ENCODE data around the gene STYXL1.
"Not testable (repeated sequence)": the region's sequence is repeated elsewhere in the genome, so short reads cannot be mapped to it uniquely, and the experiment has no call there.

The STYXL1 gene

GRCh38 chr7:76023002-76023401, 24.8 kb downstream of the STYXL1 start:
- no peak for DNase-seq

- DNase-seq: no peak
Measured at GRCh38 chr7:76022026-76022780, 25.6 kb downstream of the STYXL1 start.

- DNase-seq: no peak
Measured at GRCh38 chr7:76020031-76020714, 27.6 kb downstream of the STYXL1 start.

- not testable (repeated sequence) for DNase-seq
Measured at GRCh38 chr7:76018520-76018919, 29.3 kb downstream of the STYXL1 start.

- peak; percentile 23 for DNase-seq
Measured at GRCh38 chr7:76016191-76016947, 31.4 kb downstream of the STYXL1 start.

GRCh38 chr7:76011442-76011861, 36.3 kb downstream of the STYXL1 start:
- no peak for DNase-seq

GRCh38 chr7:76009672-76010600, 37.9 kb downstream of the STYXL1 start:
- no peak for DNase-seq

- no peak for DNase-seq
Measured at GRCh38 chr7:76008156-76008687, 39.6 kb downstream of the STYXL1 start.

GRCh38 chr7:76005004-76005403, 42.8 kb downstream of the STYXL1 start:
- DNase-seq: not testable (repeated sequence)

- DNase-seq: no peak
Measured at GRCh38 chr7:76003351-76003750, 44.4 kb downstream of the STYXL1 start.

- DNase-seq: no peak
Measured at GRCh38 chr7:76002822-76003221, 45.0 kb downstream of the STYXL1 start.

- no peak for DNase-seq
Measured at GRCh38 chr7:76002139-76002538, 45.7 kb downstream of the STYXL1 start.

- no peak for DNase-seq
Measured at GRCh38 chr7:76000566-76000965, 47.2 kb downstream of the STYXL1 start.

GRCh38 chr7:75998038-75998437, 49.8 kb downstream of the STYXL1 start:
- DNase-seq: no peak

GRCh38 chr7:75996476-75996875, 51.3 kb downstream of the STYXL1 start:
- DNase-seq: no peak

- no peak for DNase-seq
Measured at GRCh38 chr7:75995996-75996395, 51.8 kb downstream of the STYXL1 start.

GRCh38 chr7:75995052-75995471, 52.7 kb downstream of the STYXL1 start:
- no peak for DNase-seq

GRCh38 chr7:75994388-75995051, 53.3 kb downstream of the STYXL1 start, which contains the start of gene TMEM120A:
Gene TMEM120A (minus strand): TSS chr7:75994595. CDS start chr7:75994570, 25 bp downstream.
- DNase-seq: peak; percentile 90

- peak; percentile 44 for DNase-seq
Measured at GRCh38 chr7:75993689-75994387, 54.0 kb downstream of the STYXL1 start.

- no peak for DNase-seq
Measured at GRCh38 chr7:75992083-75992755, 55.6 kb downstream of the STYXL1 start.

Measured in NCI-H226 (cell line).